ENCODE data around the gene PPP3R1. TPM values are rescaled to one million over a fixed set of nuclear protein-coding genes. Genes with fewer than 3 reads are reported as not detected.
"Not testable (repeated sequence)": the region's sequence is repeated elsewhere in the genome, so short reads cannot be mapped to it uniquely, and the experiment has no call there.

The PPP3R1 gene
- total RNA-seq, 4 donors from 2014 or later: 9.2 to 32.2 (median 28.1) TPM

DNA sequence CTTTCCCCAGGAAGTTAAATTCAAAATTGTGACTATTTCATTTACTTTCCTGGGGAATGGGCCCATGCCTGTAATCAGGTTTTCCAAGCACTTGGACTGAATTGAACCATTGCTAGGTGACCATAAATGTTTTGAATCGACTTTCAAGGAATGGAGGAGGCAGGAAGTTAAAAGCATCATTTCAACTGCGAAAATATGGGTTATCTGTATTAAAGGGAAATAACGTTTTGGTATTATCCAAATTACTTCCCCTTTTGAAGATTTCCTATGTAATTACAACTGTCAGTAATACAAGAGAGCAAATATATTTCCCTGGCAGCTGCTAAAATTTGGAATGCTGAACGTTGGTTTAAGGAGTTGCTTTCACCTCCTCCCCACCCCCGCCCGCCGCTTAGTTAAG lies 75.7 kb downstream of the PPP3R1 start:
- intact Hi-C loops (cut with DNase I; ENCODE audit: low total_unique reads) (no loop called here), in situ Hi-C loops (cut with MboI; ENCODE audit: low pct_ligation_motif_present in 1 of 4, low pct_unique_long_range_greater_than_20kb in 1 of 4, low sequenced_read_pairs in 3 of 4) (loop anchor here in 1 of 4 donors (25.0 kb wide), 1 partner anchor 261 kb away; no protein-coding TSS in a partner anchor)
- Histone ChIP-seq H3K27me3 (no peaks in the 10 kb centered on the region), H3K4me3 (no peak overlapping the region), H3K9me3 (no peaks in the 10 kb centered on the region), H3K4me1 (no peaks in the 10 kb centered on the region), H3K36me3 (peaks cover 0 to 18% (median 0%) of the 10 kb centered on the region in 4 donors), H3K27ac (no peak overlapping the region)
- 49 to 66% methylated on average over 4 to 7 of the region's 7 CpGs for WGBS, 2 donors (ENCODE audit: low coverage in 1 of 2)
- TF ChIP-seq POLR2A (IDR thresholded peaks at IDR 0.05) (no peak), POLR2AphosphoS5 (IDR thresholded peaks at IDR 0.05) (no peak), EP300 (IDR thresholded peaks at IDR 0.05; ENCODE audit: low read depth) (no peak), CTCF (IDR thresholded peaks at IDR 0.05) (no peak)
- DNase-seq: no peak

DNA sequence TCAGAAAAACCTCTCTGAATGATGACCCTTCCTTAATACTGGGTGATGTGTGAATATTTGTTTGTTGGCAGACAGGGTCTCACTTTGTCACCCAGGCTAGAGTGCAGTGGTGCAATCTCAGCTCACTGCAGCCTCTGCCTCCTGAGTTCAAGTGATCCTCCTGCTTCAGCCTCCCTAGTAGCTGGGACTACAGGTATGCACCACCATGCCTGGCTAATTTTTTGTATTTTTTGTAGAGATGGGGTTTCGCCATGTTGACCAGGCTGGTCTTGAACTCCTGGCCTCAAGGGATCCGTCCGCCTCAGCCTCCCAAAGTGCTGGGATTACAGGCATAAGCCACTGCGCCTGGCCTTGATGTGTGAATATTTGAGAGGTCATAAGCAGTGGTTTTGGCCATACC lies 77.1 kb downstream of the PPP3R1 start:
- 99% methylated on average over 4 of the region's 4 CpGs; no CpG with 5 or more reads in 1 of the 2 donors for WGBS, 2 donors (ENCODE audit: low coverage in 1 of 2)
- H3K27me3 ChIP-seq; H3K9me3 ChIP-seq; H3K4me3 ChIP-seq; DNase-seq; intact Hi-C loops (cut with DNase I; ENCODE audit: low total_unique reads); H3K27ac ChIP-seq; H3K4me1 ChIP-seq: not testable (repeated sequence)
- H3K36me3 ChIP-seq: peaks cover 0 to 18% (median 0%) of the 10 kb centered on the region in 4 donors
- in situ Hi-C loops (cut with MboI; ENCODE audit: low pct_ligation_motif_present in 1 of 4, low pct_unique_long_range_greater_than_20kb in 1 of 4, low sequenced_read_pairs in 3 of 4): loop anchor here in 1 of 4 donors (25.0 kb wide), 1 partner anchor 262 kb away; no protein-coding TSS in a partner anchor

DNA sequence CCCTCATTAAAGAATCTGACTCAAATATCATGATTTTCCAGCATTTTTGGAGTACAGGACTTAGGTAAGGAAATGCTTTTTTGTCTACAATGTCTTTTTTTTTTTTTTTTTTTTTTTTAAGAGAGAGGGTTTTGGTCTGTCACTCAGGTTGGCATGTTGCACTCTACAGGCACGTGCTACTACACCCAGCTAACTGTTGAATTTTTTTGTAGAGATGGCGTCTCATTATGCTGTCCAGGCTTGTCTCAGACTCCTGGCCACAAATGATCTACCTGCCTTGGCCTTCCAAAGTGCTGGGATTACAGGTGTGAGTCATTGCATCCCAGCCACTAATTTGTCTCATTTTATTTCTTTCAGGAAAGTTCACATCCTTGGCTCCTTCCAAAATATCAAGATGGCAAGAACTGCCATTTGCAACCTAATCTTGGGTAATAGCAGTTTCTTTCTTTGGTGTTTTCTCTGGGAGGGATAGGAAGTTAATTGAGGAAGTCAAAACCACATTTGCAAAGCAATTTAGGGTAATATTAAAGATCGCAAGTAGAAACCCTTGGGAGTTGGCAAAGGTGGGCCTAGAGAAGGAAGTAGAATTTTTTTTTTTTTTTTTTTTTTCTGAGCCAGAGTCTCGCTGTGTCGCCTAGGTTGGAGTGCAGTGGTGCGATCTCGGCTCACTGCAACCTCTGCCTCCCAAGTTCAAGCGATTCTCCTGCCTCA lies 79.2 kb downstream of the PPP3R1 start:
- DNase-seq: no peak
- no peak overlapping the region for H3K27ac ChIP-seq
- H3K9me3 ChIP-seq: no peaks in the 10 kb centered on the region
- in situ Hi-C loops (cut with MboI; ENCODE audit: low pct_ligation_motif_present in 1 of 4, low pct_unique_long_range_greater_than_20kb in 1 of 4, low sequenced_read_pairs in 3 of 4): loop anchor here in 1 of 4 donors (25.0 kb wide), 1 partner anchor 264 kb away; no protein-coding TSS in a partner anchor
- peaks cover 0 to 9% (median 0%) of the 10 kb centered on the region in 4 donors for H3K36me3 ChIP-seq
- TF ChIP-seq CTCF (IDR thresholded peaks at IDR 0.05): no peak
- 75 to 78% methylated on average over 1 to 8 of the region's 8 CpGs for whole genome bisulfite sequencing, 2 donors (ENCODE audit: low coverage in 1 of 2)
- intact Hi-C loops (cut with DNase I; ENCODE audit: low total_unique reads): no loop called here
- no peaks in the 10 kb centered on the region for H3K4me1 ChIP-seq
- H3K27me3 ChIP-seq: no peaks in the 10 kb centered on the region
- H3K4me3 ChIP-seq: no peak overlapping the region

GRCh38 chr2:68172521-68172920 lies 79.8 kb downstream of the PPP3R1 start:
- WGBS, 2 donors (ENCODE audit: low coverage in 1 of 2): 71 to 81% methylated on average over 2 of the region's 2 CpGs
- Histone ChIP-seq H3K4me1 (no peaks in the 10 kb centered on the region), H3K27me3 (no peaks in the 10 kb centered on the region), H3K36me3 (peaks cover 0 to 9% (median 0%) of the 10 kb centered on the region in 4 donors), H3K27ac (no peak overlapping the region), H3K4me3 (no peak overlapping the region), H3K9me3 (no peaks in the 10 kb centered on the region)
- TF ChIP-seq POLR2AphosphoS5 (IDR thresholded peaks at IDR 0.05) (no peak), CTCF (IDR thresholded peaks at IDR 0.05) (no peak), EP300 (IDR thresholded peaks at IDR 0.05; ENCODE audit: low read depth) (no peak), POLR2A (IDR thresholded peaks at IDR 0.05) (no peak)
- DNase-seq: no peak
- in situ Hi-C loops (cut with MboI; ENCODE audit: low pct_ligation_motif_present in 1 of 4, low pct_unique_long_range_greater_than_20kb in 1 of 4, low sequenced_read_pairs in 3 of 4): loop anchor here in 1 of 4 donors (25.0 kb wide), 1 partner anchor 265 kb away; no protein-coding TSS in a partner anchor
- intact Hi-C loops (cut with DNase I; ENCODE audit: low total_unique reads): no loop called here
